ENCODE measurements around the gene USP2.

USP2 gene

DNA sequence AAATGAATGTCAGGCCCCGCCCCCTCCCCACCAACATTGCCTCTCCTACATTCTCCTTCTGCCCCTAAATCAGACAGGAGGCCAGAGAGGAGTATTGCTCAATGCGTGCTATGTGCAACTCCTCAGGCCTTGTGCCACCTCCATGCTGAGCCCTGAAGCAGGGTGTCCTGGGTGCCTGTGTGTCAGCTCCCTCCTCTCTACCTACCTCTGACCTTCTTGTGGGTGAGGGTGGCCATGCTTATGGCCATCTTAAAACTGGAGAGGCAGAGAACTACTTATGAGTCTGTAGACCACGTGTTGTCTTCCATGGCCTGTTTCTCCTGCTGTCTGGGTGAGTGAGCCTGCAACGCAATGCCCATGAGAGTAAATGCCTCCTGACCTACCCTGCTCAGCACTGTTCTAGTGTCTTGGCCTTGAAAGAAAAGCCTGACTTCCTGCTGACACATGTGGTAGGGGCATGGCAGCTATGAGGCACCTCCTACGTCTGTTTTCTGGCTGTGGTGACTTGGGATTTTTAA, 75.1 kb downstream of the USP2 start:
- Mint-ChIP-seq H3K27ac (peak overlapping the region; percentile 90 to 94), H3K27me3 (no peaks in the 10 kb centered on the region), H3K4me3 (peak overlapping the region; percentile 67 to 68), H3K9me3 (no peaks in the 10 kb centered on the region), H3K4me1 (peaks cover 43% of the 10 kb centered on the region)
- ATAC-seq (peak; percentile 87), DNase-seq (peak in 1 of 2 donors; percentile 37)

DNA sequence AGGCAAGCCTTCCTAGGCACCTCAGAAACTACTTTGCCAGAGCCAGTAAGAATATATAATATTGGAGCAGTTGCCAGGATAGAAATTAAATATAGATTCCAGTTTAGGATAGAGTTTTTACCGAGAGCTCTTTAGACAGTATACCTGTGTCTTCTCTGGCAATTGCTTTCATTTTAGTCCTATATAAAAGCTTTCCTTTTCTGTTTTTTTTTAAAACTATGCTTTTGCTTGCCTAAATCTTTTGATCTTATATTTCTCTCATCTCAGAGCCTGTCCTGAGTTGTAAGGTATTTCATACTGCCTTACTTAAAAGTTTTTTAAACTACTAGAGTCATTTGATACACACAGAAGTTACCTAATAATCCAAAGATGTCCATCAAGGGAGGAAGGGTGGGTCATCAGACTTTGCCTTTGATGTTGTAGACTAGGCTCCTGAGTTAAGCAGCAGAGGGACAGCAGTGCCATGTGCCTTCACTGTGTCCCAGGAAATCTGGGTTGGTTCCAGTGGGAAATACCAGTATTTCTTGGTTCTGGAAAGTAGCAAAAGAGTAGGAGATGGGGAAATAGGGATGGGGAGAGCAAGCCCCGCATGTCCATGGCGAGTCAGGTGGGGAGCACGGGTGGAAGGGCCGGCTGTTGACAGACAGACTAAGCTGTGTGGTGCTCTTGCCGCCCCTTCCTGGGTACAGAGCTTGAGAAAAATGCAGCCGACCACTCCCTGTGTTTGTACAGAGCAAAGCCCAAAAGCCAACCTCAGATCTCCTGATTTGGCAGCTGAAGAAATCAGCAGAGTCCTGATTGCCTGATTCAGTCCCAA, 75.7 kb downstream of the USP2 start:
- Mint-ChIP-seq H3K4me1 (peaks cover 38% of the 10 kb centered on the region), H3K27me3 (no peaks in the 10 kb centered on the region), H3K27ac (peak overlapping the region; percentile 94), H3K4me3 (peak overlapping the region; percentile 38 to 68), H3K9me3 (no peaks in the 10 kb centered on the region)
- DNase-seq (no peak), ATAC-seq (peak; percentile 24)
